ENCODE data around the gene FAM83G. TPM values are rescaled to one million over a fixed set of nuclear protein-coding genes. Genes with fewer than 3 reads are reported as not detected.

FAM83G gene
- total RNA-seq, 1 donor from 2014 or later = 10.2 TPM

DNA sequence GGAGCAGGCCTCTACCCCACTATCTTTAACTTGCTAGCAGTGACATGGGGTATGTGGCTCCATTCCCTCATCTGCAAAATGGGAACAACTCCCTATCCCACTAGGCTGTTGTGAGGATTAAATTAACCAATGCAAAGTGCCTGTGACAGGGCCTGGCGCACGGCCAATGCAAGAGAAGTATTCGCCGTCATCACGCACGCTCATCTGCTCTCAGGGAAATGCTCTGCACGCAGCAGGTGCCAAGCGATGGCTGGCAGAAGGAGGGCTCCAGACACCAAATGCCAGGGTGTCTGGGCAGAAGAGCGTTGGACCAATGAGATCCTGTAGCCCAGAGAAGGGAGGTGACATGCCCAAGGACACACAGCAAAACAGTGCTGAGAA, 17.3 kb downstream of the FAM83G start:
- no peak for DNase-seq

DNA sequence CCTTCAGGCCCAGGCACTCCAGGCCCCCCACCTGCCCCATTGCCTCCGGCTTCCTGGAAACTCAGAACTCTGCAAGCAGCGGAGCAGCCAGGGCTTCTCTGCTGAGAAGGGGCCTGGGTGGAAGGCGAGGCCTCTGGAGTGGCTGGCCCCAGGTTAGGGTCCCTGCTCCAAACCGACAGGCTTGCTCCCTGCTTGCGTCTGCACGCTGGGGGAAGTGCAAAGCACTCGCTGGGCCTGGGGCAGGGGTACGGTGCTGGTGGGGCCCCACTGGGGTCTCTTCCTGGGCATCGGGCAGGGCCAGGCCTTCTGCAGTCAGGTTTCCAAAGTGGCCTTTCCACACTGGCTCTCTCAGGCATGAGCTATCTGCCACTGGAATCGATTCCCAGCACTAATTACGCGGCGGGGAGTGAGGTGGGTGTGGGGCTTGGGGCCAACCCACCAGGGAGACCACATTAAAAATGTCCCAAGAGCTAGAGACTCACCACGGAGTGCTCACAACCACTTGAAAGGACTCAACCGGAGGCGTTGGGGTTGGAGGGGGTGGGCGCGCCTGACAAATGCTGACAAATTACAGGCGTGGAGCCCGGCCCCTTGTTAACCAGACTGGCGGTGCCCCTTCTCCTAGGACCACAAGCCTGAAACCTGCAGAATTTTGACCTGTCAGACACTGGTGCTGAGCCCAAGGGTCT, 17.9 kb downstream of the FAM83G start:
- no peak for DNase-seq

DNA sequence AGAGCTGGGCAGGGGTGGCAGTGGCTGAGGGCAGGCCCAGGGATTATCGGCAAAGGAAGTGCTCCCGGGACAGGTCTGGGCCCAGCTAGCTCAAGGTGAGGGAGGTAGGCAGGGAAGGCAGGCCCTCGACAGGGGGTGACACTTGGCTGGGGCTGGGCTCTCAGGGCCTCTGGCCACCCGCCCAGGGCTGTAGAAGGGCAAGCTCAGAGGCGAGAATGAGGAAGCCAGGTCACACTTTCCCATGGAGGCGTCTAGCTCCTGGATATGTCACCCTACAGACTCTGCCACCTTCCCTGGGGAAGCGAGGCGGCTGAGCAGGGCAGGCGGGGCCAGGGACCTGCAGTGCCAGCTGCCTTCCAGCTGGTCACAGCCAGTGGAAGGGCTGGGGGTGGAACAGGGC, 19.1 kb downstream of the FAM83G start:
- DNase-seq = no peak

DNA sequence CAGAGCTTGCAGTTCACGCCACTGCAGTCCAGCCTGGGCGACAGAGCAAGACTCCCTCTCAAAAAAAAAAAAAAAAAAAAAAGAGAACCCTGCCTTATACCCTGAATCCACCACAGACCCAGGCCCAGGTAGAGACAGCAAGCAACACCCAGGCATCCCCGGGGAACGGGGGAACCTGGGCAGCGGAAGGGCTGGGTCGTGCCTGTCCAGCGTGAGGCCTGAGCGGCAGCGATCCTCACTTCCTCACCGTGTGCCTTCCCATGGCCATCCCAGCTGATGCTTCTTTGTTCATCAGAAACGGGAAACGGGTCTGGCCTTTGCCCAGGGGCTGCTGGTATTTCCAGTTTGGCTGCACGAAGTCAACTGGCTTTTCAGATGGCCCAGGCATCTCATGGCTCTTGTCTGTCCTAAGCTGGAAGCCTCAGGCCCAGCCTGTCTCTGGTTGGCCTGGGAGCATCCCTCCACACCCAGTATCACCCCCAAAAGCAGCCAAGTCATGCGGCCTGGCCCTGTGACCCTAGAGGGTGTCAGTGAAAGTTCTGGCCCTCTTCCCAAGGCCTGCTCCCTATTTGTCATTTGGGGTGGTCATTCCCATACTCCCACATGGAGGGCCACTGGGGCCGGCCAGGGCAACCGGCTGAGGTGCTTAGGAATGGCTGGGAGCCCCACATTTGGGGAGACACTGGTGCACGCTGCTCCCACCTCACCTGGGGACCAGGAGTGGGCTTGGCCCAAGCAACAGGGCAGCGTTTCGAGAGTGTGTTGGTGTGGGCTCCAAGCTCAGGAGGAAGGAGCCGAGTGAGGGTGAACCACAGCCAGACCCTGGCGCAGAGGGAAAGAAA, 20.1 kb downstream of the FAM83G start:
- DNase-seq = no peak

DNA sequence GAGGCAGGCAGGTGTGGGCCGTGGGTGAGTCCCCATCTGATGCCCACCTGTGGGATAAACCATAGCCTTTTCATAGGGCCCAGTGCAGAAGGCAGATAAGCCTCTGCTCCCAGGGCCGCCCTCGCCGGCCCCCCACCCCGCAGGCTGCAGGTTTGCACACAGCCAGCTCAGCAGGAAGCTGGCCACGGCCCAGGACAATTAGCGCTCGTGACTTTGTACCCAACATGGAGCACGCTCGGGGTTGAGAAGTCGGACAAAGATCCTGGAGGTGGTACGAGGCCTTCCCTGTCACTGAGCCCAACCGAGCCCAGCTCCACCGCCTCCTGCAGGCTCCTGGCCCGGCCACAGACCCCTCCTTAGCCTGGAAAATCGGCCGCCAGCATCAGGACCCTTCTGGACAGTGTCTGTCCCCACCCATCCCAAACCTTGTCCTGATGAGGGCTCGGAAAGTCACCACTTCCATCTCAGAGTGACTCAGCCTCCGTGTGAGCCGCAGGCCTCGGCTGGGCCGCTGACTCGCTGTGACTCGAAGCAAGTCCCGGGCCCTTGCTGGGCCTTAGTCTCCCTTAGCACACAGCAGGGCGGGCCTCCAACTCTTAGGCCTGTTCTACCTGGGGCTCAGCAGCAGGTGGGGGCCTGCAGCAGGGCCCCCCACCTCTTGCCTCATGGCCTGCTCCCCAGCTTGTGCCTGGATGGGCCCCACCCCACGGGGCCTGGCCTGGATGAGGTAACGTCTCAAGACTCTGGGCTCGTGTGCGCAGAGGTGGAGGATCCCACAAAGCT, 22.7 kb downstream of the FAM83G start:
- DNase-seq = no peak

DNA sequence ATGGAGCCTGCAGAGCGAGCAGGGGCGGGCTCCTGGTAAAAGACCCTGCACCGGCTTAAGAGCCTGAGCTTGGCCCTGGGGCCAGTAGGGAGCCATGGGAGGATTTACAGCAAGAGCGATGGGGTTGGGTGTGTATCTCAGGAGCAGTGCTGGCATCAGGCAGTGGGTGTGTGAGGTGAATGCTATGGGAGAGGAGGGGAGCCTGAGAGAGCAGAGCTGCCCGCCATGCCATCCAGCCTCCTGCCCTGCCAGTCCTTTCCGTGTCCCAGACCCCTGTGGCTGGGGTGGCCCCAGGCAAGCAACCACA, 23.3 kb downstream of the FAM83G start:
- DNase-seq = no peak

DNA sequence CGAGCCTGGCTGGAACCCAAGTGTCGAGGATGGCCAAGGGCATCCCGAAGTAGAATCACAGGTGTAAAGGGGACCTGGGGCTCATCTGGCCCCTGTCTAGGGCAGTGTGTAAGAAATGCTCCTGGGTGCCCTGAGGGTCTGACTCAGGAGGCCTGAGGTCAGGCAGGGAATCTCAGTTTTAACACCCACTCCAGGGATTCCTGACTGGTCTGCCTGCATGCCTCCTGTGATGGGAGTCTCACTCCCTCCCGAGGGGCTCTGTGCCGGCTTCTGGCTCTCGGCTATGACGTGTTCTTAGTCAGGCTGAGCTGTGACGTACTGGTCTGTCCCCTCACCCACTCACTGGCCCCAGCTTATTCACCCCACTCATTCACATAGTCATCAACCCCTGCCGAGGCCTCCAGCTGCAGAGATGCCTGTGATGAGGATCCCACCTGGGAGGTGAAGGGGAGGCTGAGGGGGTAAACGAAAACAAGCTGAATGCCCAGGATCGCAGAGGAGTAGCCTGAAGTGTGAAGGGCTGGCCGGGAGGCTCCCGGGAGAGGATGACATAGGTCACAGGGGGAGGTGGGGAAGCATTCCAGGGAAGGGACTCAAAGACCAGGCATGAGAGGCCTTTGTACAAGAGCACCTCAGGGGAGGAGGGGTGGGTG, 23.8 kb downstream of the FAM83G start:
- no peak for DNase-seq

DNA sequence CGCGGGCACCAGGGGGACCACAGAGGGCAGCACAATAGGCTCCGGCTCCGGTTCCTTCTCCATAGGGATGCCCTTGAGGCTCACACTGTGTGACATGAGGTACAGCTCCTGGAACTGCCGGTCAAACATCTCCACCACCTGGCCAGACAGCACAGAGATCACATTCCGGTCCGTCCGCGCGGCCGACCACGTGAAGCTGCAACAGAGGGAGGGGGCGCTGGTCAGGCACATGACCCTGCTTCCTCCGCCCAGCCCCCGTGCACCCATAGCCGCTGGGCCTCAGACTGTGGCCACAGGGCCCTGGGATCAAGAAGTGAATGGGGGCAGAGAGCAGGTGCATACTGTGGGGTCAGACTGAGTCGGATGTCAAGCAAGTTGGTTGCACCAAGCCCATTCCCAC, 25.9 kb downstream of the FAM83G start:
- DNase-seq = no peak

DNA sequence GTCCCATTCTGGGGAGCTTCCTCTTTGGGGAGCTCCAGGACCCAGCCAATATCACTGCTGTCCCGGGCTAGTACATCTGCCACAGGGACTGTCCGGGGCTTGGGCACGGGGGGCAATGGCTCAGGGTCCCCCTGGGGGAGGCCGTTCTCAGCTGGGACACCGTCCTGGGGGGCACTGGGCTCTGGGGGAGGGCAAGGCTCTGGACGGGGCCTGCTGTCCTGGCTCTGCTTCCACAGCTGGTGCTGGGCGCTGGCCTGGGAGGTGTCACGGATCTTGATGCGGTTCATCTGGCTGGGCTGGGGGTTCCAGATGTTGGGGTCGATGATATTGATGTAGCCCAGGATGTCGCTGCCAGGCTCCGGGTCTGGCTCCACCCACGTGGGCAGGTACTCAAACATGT, 26.5 kb downstream of the FAM83G start:
- DNase-seq = no peak

DNA sequence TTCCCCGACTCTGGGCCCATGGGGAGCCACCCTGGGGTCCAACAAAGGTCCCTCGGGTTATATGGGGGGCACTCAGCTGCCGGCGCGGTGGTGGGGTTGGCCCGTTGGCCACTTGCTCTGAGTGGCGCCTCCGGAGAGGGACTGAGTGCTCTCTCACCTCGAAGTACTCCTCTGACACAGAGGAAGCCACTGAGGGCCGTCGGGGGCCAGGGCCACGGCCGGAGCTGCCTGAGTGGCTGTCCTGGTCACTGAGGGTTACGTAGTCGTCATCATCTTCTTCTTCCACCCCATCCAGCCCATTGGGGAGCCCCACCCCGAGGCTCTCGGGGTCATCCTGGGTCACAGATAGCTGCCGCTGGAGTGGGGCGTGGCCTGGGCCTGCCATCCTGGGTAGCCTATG, 26.9 kb downstream of the FAM83G start:
- no peak for DNase-seq

DNA sequence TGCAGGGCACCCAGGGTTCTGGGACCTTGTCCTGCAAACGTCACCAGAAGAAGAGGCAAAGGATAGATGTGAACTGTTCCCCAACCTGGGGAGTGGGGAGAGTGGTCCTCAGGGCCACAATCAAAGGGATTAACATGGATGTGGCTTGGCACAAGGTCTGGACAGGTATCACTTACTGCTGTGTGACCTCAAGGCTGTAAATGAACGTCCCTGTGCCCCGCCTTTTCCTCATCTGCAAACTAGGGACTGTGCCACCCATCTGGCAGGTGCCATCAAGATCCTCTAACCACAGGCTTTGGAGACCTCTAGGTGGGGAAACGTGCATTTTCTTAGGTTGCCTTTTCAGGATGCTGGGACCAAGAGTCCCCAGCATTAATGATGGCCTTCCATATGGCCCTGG, 27.5 kb downstream of the FAM83G start:
- no peak for DNase-seq

DNA sequence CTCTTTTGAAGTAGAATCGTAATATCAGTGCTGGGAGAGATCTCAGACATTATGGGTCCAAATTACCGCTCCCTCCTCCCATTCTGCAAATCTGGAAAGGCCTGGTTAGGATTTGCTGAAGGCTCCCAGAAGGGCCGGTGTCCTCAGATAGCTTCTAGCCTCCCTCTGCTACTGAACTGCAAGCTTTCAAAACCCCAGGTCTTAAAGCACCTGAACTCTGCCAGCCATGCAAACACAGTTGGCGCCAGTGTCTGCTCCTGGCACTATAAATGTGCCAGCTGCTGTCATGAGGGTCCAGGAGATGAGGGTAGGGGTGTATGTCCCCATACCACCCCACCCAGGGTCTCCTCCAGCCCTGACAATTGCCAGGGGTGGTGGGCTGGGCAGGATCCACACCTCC, 28.4 kb downstream of the FAM83G start:
- DNase-seq = no peak

DNA sequence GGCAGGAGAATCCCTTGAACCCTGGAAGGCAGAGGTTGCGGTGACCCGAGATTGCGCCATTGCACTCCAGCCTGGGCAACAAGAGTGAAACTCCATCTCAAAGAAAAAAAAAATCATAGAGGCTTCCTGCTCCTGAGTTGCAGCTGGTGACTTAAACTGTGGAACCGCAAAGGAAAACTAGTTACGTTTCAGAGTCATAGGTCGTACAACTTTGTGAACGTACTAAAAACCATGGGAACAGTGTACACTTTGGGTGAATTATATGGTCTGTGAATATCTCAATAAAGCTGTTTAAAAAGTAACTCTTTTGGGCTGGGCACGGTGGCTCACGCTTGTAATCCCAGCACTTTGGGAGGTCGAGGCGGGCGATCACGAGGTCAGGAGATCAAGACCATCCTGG, 29.0 kb downstream of the FAM83G start:
- no peak for DNase-seq

DNA sequence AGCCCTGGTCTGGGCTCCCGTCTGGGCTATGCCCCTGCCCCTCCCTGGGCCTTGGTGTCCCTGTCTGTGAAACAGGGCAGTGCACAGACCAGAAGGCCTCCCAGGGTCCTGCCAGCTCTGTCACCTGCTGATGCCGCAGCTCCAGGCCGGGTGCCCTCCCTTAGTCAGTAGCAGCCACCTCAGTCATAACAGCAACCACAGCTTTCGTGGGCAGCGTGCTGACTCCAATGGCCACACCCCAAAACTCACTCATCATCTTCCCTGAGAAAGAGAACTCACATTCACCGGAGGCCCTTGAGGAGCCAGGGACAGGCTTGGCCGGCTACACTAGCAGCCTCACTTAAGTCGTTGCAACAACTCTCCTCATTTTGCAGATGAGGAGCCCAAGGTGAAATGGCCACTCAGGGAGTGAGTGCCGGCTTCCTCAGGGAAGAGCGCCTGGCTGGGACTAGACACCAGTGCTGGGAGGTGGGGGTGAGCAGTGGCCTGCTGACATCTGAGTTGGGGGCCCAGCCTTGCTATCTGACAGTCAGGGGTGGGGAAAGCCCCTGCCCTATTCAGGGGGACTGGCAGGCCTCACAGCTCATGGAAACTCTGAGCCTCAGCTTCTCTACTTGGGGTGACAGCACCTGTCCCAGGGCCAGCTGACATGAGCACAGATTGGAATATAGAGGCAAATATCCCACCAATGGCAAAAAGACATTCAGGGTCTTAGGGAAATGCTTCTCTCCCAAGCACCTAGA, 30.0 kb downstream of the FAM83G start:
- no peak for DNase-seq

DNA sequence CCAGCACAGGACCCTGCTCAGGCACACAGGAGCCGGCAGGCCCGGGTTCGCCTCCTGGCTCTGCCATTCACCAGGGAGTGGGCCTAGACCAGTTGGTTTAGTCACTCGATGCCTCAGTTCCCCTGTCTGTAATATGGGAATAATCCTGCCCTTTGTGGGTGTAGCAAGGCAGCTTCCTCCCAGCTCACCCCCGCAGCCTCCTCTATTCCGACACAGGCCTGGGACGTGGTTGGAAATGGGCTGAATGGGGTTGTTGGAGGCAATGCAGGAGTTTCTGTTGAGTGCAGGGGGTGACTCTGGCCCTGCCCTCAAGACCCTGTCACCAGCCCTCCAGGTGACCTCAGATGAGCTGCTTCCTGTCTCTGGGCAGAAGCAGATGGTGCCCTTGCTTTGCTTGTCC, 32.8 kb downstream of the FAM83G start:
- DNase-seq = no peak

DNA sequence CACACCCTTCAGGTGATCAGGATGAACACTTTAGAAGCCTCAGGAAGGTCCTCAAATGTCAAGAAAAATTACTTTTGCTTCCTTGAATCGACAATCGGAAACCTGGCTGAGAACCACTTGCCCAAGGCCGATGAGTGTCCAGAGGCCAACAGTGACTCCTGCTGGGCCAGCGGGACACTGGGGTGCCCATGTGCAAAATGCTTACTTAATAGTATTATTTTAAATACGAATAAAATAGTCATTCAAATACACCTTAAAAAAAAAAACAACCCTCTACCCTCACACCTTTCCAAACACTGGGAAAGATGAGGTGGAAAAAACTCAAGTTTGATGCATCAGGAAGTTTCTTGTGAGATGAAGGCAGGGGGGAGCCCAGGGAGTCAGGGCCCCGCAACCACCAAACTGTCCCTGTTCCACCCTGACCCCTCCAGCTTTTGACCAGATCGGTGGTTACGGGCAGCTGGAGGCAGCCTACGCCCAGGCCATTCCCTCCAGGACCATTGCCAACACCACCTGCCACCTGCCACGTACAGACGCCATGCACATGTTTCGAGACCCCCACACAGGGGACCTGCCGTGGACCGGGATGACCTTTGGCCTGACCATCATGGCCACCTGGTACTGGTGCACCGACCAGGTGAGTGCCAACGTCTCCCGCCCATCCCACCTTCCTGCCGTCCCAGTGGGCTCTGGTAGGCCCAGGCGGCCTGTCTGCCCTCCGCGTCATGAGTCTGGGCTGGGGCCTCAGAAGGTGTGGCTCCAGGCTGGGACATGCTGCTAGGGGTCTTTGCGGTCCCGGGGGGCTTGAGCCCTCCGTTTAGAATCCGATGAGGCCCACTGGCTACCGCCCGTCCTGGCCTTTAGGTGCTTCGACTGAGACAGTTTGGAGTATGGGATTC, 33.7 kb downstream of the FAM83G start:
- DNase-seq = no peak

DNA sequence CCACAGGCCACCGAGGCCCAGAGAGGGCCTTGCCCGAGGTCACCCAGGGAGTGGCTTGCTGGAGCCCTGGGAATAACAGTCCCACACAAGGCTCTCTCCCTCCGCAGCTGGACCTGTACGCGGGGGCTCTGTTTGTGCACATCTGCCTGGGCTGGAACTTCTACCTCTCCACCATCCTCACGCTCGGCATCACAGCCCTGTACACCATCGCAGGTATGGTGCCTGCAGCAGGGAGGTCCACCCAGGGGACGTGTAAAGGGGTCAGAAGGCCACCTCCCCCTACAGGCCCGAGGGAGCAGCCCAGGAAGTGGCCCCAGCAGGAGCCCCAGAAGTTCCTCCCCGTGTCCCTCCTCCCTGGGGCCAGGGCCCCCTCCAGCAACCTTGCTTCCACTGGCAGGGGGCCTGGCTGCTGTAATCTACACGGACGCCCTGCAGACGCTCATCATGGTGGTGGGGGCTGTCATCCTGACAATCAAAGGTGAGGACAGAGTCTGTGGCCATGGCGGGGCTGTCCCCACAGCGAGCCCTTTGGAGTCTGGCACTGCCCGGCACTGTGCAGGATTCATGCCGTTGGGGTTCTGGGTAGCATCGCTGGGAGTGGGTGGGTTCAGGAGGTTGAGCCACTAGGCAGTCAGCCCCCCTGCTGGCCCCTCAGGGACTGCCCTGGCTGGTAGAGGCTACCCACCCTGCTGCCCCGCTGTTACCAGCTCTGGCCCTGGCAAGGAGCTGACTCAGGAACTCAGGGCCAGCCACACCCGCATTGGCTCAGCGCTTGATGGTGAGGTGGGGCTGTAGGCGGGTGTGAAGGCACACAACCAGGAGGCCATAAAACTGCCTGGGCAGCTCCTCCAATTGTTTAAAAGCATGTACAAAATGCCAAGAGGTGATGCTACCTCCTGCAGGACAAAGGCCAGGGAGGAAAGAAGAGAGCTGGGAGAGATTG, 35.3 kb downstream of the FAM83G start:
- no peak for DNase-seq

DNA sequence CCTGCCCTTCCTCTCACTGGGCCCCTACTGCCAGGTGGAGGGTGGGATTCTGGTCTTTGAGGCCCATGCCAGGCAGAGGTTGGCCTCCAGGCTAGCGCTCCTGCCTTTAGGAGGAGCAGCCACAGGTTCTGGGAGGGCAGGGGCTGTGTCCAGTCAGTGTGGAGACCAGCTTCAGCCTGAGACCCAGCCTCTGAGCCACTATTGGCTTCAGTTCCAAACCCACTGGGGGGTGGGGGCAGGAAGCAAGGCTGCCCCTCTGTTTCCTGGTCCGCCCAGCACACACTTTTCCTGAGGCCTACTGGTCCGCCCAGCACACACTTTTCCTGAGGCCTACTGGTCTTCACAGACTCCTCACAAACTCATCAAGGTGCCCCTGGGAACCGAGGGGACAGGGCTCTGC, 36.2 kb downstream of the FAM83G start:
- no peak for DNase-seq

DNA sequence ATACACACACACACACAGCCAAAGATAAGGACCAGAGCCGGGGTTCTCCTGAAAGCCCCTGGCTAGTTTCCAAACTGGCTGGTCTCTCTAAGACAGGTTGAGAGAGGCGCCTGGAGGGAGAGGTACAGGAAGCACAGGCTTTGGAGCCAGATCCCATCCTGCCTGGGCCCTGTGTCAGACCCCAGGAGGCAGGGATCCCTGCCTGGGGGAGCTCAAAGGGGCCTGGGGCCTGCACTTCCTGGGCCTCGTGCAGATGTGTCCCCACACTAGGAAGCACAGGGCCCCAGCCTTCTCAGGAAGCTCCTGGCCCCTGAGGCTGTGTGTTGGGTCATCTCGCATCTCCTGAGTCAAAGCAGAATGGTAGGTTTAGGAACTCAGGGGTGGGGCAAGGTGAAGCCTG, 36.6 kb downstream of the FAM83G start:
- no peak for DNase-seq
